NCI-H510A treated with DMSO at 0.1 percent for 48 hours (cell line): ENCODE results near the gene IQSEC3.
"Not testable (repeated sequence)": the region's sequence is repeated elsewhere in the genome, so short reads cannot be mapped to it uniquely, and the experiment has no call there.

Experiments used
- DNase-seq: peaks from one replicate; lab custom pipeline; 2025; lab: John Stamatoyannopoulos, UW

Gene IQSEC3

DNA sequence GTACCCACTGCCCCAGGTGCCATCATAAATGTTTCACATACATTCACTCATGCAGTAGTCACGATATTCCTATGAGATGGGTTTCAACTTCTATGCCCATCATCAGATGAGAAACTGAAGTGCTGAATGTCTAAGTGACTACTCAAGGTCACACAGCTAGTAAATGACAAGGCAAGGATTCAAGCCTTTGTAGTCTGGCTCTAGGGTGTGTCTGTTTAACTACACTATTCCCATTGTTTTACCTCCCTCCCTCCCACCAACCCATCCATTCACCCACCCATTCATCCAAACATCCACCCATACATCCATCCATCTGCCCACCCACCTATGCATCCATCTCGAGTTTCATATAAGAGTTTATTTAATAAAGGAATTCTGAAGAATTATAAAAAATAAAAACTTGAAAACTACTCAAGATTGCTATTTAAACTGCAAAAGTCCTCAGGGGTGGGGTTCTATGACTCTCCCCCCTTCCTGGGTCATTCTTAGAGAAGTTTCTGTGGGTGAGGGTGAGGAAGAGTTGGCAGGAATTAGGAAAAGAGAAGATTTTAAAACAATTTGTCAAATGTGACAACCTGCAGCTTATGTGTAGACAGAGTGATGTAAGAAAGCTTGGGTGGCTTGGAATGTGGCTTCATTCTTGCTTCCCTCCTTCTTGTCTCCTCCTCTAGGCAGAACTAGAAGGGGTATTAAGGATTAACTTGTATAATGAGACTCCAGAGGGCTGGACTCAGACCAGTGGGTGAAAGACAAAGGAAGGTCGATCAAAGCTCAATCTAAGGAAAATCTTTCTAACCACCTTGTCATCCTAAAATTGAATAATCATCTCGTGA is 13.4 kb upstream of the IQSEC3 start:
- DNase-seq: not testable (repeated sequence)

- no peak for DNase-seq
Observed at GRCh38 chr12:53735-54730, 12.5 kb upstream of the IQSEC3 start.

- no peak for DNase-seq
Observed at GRCh38 chr12:54750-55535, 11.6 kb upstream of the IQSEC3 start.

DNA sequence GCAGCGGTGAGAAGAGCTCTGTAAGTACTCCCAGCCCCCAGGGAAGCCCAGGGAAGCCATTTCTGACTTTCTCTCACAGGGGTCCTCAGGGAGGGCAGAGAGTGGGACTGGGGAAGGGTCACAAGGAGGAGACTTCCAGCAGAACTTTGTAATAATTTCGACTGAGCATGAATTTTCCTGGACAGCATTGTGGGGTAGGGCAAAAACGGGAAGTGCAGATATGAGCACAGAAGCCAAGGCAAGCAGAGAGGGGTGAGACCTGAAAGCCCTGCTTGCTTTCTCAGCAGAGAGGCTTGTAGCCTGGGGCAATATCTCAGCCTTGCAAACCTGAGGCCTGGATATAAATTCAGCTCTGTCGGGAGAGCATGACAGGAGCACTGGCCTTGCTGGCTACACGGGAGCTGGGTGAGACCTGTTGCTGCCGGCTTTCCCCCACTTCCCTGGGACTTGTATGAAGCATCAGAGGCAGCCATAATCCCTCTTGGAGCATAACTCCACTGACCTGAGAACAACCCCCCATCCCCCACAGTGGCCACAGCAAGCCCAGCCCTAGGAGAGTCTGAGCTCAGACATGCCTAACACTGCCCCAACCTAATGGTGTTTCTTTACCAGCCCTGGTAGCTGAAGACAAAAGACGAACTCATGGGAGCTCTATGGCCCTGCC is 9.8 kb upstream of the IQSEC3 start:
- DNase-seq: no peak

DNA sequence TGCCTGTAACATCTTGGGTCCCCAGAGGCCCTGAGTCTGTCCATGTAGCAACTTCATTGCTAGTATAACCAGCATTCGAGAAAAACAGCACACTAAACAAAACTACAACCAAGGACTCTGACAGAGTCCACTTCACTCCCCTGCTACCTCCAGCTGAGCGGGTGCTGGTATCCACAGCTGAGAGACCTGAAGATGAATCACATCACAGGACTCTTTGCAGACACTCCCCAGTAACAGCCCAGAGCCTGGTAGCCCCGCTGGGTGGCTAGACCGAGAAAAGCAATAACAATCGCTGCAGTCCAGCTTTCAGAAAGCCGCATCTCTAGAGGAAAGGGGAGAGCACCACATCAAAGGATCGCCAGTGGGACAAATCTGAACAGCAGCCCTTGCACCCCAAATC is 9.0 kb upstream of the IQSEC3 start:
- no peak for DNase-seq

GRCh38 chr12:58832-59231 is 7.7 kb upstream of the IQSEC3 start:
- no peak for DNase-seq

GRCh38 chr12:61845-62244 is 4.7 kb upstream of the IQSEC3 start:
- DNase-seq: not testable (repeated sequence)

- DNase-seq: not testable (repeated sequence)
Observed at GRCh38 chr12:65491-66063, 990 bp upstream of the IQSEC3 start.

GRCh38 chr12:66782-67504 is 376 bp downstream of the IQSEC3 start:
- DNase-seq: not testable (repeated sequence)

GRCh38 chr12:69677-70076 is 3.1 kb downstream of the IQSEC3 start:
- DNase-seq: not testable (repeated sequence)

- DNase-seq: not testable (repeated sequence)
Observed at GRCh38 chr12:70541-70940, 4.0 kb downstream of the IQSEC3 start.

GRCh38 chr12:72018-72417 is 5.5 kb downstream of the IQSEC3 start:
- not testable (repeated sequence) for DNase-seq

- not testable (repeated sequence) for DNase-seq
Observed at GRCh38 chr12:74420-75190, 8.0 kb downstream of the IQSEC3 start.

- DNase-seq: not testable (repeated sequence)
Observed at GRCh38 chr12:75541-75940, 9.0 kb downstream of the IQSEC3 start.

GRCh38 chr12:76102-76501 is 9.5 kb downstream of the IQSEC3 start:
- DNase-seq: not testable (repeated sequence)

- DNase-seq: not testable (repeated sequence)
Observed at GRCh38 chr12:76551-76950, 10.0 kb downstream of the IQSEC3 start.

- not testable (repeated sequence) for DNase-seq
Observed at GRCh38 chr12:77101-77719, 10.6 kb downstream of the IQSEC3 start.

DNA sequence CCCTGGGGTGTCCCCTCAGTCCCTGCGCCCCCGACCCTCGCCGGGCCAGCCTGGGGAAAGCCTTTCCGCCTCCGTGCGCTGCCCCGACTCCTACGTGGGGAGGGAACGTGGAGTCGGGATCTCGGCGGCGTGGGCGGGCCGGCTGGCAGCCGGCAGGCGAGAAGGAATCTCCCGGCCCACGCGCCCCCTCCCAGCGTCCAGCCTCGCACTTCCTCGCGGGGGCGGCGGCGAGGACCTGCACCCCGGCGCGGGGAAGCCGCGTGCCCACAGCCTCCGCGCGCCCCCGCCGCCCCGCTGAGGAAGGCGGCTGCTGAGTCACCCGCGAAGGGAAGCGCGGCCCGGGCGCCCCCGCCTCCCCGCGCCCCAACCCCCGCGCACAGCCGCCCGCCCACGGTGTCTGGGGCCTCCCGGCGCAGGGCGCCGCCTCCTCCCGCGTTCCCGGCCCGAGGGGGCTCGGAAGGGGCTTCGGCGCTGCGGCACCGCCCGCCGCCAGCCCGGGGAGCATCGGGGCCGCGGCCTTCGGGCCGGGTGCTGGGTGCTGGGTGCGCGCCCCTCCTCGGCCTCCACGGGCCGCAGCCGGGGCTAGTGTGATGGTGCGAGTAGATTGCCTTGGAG is 11.3 kb downstream of the IQSEC3 start:
- DNase-seq: not testable (repeated sequence)

- no peak for DNase-seq
Observed at GRCh38 chr12:78981-79380, 12.4 kb downstream of the IQSEC3 start.
